ENCODE results near the gene VIPR2.
"Not testable (repeated sequence)": the region's sequence is repeated elsewhere in the genome, so short reads cannot be mapped to it uniquely, and the experiment has no call there.

VIPR2 gene

DNA sequence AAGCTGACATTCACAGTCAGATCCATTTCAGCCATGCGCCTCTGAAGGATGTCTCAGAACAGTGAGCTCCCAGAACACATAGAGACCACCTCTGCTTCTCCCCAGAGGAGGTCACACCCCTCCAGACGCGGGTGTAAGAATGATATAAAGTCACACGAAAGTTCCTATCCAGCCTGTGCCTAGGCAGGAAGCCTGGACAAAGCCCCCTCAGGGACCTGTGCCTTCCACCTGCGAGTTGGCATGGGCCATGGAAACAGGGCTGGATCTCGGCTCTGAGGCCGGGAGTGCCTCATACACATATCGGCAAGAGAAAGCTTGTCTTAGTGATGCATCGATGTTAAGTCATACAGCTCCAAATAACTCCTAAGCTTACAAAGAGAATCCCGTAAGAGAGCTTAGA lies 5.0 kb downstream of the VIPR2 start:
- DNase-seq (ENCODE audit: low read depth) = no peak

DNA sequence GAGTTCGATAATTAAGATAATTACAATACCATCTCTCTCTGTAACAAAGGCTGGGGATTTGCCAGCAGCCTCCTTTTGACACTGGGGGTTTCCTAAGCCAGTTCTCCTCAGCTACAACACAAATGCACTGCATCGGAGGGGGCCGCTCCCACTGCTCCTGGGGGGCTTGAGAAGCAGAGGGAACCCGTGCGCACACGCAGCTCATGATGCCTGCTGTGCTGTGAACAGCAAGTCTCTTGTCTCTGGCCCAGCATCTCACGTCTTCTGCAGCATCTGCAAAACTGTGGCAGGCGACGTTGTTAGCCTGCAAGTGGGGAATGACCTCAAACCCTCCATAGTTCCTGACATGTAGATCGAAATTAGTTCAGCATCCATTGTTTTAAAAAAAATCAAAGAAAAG lies 5.5 kb downstream of the VIPR2 start:
- DNase-seq (ENCODE audit: low read depth) = no peak

DNA sequence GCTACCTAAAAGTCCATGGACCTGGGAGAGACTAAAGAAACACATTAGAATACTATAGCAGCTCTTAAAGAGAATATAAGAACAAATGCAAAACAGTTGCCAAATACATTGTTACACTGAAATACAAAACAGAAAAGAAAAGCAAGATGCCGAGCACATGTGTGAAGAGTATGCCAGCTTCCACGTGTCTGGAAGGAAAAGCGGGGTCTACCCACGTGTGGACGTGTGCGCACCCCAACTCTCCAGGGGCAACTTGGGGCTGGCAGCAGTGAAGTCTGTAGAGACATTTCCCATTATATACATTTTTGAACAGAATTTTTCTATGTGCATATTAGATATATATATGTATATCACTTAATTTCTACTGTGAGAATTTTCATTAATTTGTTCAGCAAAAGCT lies 6.2 kb downstream of the VIPR2 start:
- no peak for DNase-seq (ENCODE audit: low read depth)

DNA sequence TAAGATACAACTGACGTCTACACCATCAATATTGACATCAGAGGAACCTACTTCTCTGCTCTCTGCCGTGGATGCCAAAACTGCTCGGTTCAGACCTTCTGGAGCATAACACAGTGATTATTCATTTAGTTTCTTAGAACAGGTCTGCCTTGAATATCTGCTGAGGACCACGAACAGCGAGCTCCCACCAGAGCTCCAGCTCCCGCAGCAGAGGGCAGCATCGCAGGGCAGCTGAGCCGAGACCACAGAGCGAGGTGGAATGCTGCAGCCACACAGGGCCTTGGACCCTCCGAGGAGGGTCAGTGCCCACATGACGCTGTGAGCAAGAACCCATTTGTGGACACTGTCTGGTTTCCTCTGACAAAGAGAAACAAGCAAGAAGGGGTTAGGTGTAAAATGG lies 6.8 kb downstream of the VIPR2 start:
- DNase-seq (ENCODE audit: low read depth) = no peak

DNA sequence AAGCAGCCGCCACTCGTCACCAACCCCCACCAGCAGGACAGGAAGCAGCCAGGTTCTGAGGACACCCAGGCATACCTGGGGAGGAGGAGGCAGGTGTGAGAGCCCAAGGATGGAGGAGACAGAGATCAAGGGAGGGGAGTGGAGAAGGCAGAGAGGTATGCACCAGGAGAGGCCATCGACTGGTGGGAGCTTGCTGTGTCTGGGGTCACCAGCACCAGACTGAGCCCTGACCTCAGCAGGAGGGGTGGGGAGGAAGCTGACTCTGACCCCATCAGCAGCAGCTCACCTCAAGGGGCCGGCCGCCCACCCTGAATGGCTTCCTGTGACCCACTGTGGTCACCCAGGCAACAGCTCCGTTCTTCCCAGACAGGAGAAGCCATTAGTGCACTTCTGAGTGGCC lies 7.8 kb downstream of the VIPR2 start:
- DNase-seq (ENCODE audit: low read depth) = no peak

DNA sequence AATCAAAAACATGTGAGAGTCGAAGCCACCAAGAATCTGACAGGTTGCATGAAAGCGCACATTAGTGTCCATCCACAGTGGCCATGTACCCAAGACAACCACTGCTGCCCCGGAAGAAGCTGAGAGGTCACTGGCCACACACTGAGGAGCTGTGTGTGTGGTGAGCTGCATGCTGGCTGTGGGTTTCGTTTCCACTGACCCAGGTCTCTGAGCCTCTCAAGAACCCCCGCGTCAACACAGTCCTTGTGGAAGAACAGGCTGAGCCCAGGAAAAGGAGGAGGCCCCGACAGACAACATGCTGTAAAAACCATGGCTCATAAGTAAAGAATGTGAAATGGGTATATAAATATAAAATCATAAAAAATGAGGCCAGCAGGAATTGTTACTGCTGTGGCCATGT lies 8.2 kb downstream of the VIPR2 start:
- DNase-seq (ENCODE audit: low read depth) = no peak

DNA sequence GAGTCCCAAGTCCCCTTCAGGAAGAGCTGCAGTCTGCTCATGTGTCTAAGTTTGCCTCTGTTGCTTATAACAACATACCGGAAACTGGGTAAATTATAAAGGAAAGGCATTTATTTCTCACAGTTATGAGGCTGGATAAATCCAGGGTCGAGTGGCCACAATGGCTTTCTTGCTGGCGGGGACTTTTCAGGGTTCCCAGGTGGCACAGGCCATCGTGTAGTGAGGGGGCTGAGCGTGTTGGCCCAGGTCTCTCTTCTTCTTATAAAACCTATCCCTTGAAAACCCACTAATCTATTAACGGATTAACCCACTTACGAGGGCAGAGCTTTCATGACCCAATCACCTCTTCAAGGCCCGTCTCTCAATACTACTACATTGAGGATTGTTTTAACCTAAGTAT lies 8.7 kb downstream of the VIPR2 start:
- DNase-seq (ENCODE audit: low read depth) = no peak

DNA sequence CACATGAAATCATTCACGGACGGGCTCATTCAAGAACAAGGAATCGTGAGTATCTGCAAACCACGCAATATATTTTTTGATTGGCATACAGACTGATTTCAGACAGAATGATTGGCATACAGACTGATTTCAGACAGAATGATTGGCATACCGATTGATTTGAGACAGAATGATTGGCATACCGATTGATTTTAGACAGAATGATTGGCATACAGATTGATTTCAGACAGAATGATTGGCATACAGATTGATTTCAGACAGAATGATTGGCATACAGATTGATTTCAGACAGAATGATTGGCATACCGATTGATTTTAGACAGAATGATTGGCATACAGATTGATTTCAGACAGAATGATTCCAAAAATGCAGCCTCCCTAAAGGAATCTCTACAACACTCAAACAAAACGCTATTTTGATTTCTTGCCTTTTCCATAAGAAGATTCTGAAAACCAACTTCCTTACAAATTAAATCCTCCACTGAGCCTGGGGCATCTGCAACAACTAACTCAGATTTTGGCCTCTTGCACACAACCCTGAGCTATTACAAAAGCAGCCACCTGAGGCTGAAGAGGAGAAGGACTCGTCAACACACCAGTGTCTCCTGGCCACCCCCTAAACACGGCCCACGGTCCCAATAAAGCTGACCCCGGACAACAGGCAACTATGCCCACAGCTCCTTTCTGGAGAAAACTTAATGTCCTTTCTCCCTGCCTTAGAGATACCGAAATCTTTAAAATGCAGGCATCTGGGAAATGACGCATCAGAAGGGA lies 11.8 kb downstream of the VIPR2 start:
- DNase-seq (ENCODE audit: low read depth) = not testable (repeated sequence)

DNA sequence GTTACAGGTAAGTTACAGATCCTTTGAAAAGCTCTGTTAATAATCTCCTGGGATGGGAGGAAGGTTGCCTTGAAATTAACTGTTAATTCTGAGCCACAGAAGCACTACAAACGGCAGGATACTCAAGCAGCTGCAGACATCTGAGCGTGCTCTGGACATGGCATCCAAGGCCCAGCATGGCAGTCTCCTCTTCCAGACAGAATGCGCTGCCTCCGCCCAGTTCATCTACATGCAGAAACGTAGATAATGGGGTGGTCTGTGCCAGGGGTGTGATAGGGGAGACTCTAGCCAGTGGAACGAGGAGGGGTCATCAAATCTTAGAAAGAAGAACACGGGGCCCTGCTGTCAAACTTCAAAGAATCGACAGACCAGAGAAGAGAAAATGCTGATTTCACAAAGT lies 13.8 kb downstream of the VIPR2 start:
- DNase-seq (ENCODE audit: low read depth) = no peak

DNA sequence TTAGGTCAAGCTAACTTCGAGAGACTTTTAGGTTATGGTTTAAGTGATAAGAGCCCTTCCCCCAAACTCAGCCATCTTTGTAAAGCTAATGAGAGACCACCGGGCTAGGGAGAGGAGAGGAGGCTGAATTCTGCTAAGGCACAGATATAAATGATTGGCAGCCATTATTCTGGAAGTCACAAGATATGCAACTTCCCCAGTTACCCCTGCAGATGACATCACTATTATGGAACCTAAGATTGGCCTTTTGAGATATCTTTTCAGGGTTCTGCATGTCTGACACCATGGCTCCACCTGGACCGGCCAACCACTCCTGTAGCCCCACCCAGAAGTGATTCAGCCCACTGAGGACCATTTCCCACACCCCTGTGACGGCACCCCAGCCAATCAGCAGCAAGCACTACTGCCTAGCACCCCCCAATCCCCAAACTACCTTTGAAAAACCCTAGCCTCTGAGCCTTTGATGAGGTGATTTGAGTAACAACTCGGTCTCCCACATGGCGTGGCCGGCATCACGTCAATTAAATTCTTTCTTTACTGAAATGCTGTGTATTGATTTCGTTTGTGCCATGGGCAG lies 14.4 kb downstream of the VIPR2 start:
- DNase-seq (ENCODE audit: low read depth) = no peak

DNA sequence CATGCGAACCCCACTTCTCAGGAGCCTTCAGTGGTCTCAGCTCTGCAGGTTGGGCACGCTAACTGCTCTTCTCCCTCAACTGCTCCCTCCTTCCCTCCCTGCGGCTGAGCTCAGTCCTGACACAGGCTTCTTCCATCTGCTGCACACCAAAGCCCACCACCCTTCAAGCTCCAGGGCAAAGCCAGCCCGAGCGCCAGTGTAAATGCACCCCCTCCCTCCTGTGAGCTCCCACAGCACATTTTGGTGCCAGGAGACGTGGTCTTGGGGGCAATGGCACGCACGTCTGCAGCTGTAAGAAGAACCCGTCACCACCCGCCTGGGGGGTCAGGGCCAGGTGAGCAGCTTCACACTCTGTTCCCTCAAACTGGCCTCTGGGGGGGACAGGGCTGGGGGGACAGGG lies 15.9 kb downstream of the VIPR2 start:
- no peak for DNase-seq (ENCODE audit: low read depth)

DNA sequence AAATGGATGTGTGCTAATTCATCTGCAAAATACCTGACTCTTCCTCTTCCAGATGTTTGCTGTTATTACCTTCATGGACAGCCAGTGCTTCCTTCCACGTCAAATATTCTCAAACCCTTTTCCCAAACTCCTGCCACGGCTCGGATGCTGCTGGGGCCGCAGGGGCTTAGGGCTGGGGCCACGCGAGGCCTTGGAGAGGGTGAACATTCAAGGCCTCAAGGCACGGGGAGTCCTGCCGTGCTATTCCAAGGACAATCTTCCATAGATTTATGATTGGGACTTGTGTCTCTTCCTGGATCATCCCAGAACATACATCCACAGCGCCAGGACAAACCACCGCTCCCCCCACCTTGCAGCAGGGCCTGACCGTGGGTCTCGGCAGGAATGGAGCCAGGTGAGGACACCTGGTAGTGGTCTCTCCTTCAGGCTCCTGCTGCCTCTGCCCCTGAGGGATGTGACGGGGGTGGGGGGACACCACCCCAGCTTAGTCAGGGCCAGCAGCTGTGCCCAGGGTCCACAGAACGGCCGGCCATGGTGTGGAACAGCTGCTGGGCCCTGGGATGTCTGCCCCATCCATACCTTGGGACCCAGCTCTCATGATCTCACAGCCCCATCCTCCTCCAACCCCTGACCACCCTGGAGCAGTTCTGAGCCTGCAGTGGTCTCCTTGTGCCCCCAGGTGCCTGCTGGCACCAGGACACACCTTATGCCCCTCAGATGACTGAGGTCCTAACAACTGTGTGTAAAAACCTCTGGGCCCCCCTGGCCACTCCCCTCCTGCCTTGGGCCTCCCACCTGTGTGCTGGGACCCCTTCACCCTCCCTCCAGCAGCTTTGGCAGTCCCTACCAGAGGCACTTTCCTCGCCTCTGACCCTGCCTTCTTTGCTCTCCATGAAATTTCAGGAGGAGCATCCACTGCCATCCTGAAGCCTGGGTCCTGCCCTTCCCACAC lies 16.7 kb downstream of the VIPR2 start:
- DNase-seq (ENCODE audit: low read depth) = no peak

DNA sequence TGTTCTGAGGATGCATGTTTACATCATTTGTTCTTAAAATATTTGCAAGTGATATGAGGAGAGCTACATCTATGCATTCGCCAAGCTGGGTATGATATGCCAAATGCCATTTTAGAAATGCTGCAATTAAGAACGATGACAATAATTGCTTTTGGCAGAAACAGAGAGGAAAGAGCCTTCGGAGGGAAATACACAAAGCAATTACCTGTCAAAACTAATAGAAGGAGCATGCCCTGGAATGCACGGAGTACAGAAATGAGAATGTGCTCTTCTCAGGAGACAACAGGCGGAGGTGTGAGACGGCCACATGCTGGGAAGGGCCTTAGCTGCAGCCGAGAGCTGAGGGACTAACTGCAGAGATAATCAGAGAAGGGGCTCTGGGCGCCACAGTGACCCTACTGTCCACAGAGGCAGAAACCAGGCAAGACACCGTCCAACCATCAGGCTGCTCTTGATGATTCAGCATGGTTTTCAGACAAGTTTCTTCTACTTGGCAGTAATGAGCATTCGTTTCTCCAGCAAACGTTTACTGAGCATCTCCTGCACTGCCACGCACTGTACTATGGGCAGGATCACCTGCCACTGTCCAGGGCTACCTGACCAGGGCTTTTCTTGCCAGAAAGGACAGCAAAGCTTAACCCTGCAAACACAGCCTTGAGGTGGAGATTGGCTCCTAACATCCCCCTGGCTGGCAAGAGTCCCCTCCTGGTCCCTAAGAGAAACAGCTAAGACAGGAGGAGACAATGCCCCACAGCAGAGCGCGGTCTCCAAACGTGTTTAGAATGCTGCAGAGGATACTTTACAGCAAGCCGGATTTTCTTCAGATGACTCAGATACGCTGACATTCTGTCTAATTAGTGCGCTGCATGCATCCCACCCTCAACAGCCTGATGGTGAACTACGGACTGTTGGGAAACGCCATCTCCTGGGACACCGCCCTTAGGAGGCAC lies 18.1 kb downstream of the VIPR2 start:
- no peak for DNase-seq (ENCODE audit: low read depth)

DNA sequence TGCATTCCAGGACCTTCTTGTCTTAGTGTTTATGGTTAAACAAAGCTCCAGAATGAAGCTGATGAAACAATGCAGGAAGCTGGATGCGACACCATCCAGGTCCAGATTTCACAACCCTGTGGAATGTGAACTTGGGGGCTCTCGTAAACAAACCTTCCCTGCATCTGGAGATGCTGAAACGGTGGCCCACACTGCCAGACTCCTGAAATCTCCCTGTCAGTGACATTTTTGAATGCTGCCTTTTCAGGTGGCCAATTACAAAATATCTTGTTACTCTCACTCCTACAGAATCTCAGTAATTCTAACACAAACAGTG lies 18.8 kb downstream of the VIPR2 start:
- DNase-seq (ENCODE audit: low read depth) = no peak

DNA sequence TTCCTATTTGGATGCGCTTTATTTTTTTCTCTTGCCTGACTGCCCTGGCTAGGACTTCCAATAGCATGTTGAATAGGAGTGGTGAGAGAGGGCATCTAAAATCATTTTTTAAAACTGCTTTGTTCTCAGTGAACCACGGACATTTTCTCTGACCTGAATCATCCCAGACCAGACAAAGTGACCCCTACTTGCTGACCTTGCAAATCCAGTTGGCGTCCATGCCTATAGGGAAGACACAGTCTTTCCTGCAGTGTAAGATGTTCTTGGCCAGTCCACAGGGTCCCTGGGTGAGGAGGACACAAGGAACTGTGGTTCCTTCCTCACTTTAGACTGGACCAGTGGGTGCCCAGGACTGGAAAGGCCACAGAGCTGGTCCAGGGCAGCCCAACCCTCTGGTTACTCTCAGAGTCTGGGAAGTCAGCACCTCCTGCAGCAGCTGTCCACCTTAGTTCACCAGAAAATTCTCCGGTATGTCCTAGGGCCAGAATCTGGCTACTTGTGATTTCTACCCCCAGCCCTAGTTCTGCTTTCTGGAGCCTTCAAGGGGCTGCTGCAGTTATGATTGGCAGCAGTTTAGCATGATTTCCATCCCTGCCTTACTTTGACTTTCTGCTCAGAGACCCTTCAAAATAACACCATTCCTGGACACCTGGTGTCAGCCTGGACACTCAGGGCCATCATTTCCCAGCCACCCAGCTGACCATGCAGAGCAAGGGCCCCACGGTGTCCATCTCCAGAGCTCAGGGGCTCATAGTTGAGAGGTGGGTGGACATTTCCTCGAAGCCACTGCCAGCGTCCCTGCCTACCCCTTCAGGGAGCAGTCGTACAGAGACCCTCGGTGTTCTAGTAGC lies 19.3 kb downstream of the VIPR2 start:
- no peak for DNase-seq (ENCODE audit: low read depth)

DNA sequence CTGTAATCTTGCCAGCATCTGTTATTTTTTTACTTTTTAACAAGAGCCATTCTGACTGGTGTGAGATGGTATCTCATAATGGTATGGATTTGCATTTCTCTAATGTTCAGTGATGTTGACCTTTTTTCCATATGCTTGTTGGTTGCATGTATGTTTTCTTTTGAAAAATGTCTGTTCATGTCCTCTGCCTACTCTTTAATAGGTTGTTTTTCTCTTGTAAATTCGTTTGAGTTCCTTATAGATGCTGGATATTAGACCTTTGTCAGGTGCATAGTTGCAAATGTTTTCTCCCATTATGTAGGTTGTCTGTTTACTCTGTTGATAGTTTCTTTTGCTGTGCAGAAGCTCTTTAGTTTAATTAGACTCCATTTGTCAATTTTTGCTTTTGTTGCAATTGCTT lies 20.9 kb downstream of the VIPR2 start:
- DNase-seq (ENCODE audit: low read depth) = not testable (repeated sequence)

DNA sequence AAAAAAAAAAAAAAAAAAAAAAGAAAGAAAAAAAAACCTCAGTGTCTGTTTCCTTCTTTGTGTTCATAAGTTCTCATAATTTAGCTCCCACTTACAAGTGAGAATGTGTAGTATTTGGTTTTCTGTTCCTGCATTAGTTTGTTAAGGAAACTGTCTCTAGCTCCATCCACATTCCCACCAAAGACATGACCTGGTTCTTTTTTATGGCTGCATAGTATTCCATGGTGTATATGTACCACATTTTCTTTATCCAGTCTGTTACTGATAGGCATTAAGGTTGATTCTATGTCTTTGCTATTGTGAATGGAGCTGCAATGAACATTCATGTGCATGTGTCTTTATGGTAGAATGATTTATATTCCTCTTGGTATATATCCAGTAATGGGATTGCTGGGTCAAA lies 21.4 kb downstream of the VIPR2 start:
- DNase-seq (ENCODE audit: low read depth) = not testable (repeated sequence)

DNA sequence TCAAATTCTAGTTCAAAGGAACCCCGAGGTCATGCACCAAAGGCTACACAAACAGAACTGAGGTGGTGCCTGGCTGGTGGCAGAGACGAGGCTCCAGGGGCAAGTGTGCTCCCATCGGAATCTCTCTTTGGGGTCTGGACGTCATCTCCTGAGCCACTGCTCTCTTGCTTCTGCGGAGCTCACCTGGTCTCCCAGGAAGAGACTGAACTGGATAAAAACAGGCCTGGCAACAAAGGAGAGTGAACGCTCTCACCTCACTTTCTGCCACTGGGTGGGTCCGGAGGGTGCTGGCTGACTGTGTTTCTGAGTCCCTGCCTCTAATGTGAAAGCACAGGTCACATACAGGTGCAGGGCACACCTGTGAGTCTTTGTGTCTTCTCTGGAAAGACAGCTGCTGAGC lies 22.4 kb downstream of the VIPR2 start:
- no peak for DNase-seq (ENCODE audit: low read depth)

DNA sequence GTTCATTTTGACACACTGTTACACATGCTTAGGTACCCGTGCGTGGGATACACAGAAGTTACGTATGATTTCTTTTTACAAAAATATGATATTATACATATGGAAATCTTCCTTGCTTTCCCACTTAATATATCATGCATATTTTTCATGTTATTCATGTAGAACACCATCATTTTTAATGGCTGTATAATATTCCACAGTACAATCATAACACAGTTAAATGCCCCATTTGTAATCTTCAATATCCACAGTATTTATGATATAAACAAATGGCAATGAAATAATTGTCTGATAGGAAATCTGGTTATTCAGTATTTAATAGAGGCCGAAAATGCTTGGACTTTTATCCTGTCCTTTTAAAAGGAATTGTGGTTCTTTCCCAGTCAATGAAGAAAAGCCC lies 23.2 kb downstream of the VIPR2 start:
- DNase-seq (ENCODE audit: low read depth) = no peak

DNA sequence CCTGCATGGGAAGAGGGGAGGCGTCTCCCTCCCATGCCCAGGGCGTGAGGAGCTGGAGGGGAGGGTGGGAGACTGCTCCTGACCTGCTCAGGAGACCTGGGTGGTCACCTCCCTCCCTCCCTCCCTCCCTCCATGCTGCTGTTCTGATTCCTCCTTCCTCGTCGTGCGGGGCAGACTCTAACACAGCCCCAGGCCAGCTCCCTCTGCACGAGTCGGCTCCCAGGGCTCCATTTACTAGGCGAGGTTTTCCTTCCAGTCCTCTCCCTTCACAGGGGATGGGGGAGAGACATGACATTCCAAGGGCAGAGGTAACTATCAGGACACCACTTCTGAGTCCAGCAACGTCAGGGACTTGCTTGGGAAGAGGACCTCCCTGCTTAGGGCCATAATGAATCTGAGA lies 23.6 kb downstream of the VIPR2 start:
- DNase-seq (ENCODE audit: low read depth) = no peak

DNA sequence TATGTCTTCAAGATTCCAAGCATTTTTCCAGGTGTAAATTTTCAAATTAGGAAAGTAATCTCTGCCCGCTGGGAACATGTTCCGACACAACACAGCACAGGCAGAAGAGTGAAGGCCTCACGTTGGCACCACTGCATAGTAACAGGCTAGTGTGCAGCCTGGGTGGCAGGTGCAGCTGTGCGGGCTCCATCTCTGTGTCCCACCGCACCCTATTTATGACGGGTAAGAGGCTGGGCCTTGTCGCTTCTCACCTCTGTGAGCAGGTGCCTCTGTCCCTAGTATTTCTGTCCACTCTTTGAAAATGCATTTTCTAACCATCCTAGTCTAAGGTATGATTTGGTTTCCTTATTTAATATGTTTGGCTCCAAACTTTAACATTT lies 24.1 kb downstream of the VIPR2 start:
- no peak for DNase-seq (ENCODE audit: low read depth)
